D721Med (cell line): ENCODE measurements around the gene CEP164.

ENCODE experiments used
- DNase-seq: peaks from one replicate; pipeline ENCODE4 v3.0.0; 2011; ENCODE audit warnings: low spot score; ENCODE audit not compliant: insufficient read length
- FAIRE-seq: peaks from 2 replicates; lab custom pipeline; 2011; peaks lifted over from hg19 to GRCh38; lab: Jason Lieb, UNC
- CTCF ChIP-seq: IDR thresholded peaks from 2 replicates; pipeline ENCODE4 v1.5.1; 2012; ENCODE audit warnings: mild to moderate bottlenecking, control low read depth; ENCODE audit not compliant: insufficient read depth; ENCODE audit errors: missing control alignments

Gene CEP164

DNA sequence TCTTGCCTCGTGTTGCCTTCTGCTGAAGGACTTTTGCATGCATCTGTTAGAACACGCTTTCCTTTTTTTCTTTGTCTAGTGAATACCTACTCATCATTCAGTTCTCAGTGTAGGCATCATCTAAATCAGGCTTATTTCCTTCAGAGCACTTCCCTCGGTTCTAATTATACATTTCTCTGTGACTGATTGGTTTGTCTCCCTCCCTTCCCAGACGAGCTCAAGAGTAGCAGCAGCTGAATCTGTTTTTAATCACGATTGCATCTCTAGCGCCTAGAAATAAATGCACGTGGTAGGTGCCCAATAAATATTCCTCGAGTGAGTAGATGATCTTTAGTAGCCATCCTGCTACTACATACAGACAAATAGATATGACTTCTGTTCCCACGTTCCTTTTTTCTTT, 6.3 kb downstream of the CEP164 start:
- TF ChIP-seq CTCF = no peak
- FAIRE-seq (peak; percentile 77), DNase-seq (no peak)

- no peak for TF ChIP-seq CTCF
- DNase-seq = no peak
- peak; percentile 69 for FAIRE-seq
These were observed 7.2 kb downstream of the CEP164 start for GRCh38 chr11:117334896-117335295.

- no peak for FAIRE-seq
- no peak for TF ChIP-seq CTCF
- DNase-seq = no peak
These were observed 7.7 kb downstream of the CEP164 start for GRCh38 chr11:117335399-117335798.

- no peak for TF ChIP-seq CTCF
- DNase-seq (no peak), FAIRE-seq (peak; percentile 77)
These were observed 9.4 kb downstream of the CEP164 start for GRCh38 chr11:117337076-117337475.

DNA sequence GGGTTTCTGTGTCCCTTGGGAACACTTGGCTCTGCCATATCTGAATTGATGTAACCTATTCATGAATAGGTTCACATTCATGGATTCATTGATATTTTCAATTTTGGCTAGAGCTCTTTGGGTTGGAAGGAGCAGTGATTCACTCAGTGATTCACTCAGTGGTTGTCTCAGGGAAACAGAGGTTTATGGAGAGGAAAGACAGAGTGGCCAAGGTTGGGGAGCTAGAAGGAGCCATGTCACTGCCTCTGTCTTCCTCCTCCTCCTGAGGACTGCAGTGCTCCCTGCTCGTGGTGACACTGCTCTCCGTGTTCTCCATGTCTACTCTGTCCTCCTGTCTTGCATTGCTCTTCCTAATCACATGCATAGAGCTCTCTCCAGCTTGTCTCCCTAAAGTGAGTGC, 17.4 kb downstream of the CEP164 start:
- no peak for DNase-seq
- no peak for FAIRE-seq
- no peak for TF ChIP-seq CTCF

DNA sequence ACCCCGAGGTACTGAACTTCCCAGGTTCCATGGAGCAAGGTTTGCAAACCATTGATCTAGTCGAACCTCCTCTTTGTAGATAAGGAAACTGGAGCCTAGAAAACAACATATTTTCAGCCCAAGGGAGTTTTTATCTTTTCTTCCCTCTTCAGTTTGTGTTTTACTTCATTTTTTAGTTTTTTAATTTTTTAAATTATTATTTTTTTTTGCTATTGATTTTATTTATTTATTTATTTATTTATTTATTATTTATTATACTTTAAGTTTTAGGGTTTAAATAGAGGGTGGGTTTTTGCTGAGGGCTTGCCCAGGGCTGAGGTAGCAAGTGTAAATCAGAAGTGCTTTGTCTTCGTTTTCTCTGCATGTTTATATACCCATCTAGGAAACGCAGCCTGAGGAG, 26.9 kb downstream of the CEP164 start:
- FAIRE-seq (no peak), DNase-seq (no peak)
- TF ChIP-seq CTCF = no peak

DNA sequence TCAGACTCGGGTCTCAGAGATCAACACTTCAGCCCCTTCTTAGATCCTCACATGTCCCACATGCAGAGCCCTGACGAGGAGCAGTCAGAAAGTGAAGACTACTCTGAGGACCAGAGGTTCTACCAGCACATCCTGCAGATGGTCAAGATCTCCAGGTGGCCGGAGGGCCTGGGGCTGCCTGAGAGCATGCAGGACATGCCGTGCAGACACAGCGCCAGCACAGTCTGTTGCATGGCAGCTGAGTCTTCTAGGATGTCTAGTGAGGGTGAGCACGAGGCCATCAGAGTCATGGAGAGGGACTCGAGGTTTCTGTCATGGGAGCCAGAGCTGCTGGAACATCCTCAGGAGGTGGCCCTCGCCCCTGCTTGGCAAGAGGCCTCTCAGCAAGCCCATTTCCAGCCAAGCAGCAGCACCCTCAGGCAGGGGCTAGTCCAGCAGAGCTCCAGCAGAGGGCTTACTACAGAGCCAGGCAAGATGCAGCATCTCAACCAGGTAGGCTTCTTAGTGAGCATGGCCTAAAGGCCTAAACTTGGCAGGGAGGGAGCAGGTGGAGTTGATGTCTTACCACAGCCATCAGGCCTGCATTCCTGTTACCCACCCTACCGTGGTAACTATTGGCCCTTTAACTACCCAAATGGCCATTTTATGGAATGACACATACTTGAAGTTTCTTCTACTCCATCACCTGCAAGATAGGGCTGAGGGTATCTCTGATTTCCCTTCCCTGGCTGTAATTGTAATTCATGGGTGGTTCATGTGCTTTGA, 28.7 kb downstream of the CEP164 start:
- TF ChIP-seq CTCF = no peak
- FAIRE-seq (no peak), DNase-seq (no peak)
